Measurements from ENCODE around the gene CHN2. TPM values are rescaled to one million over a fixed set of nuclear protein-coding genes. Genes with fewer than 3 reads are reported as not detected.

Gene CHN2
- total RNA-seq, 1 experiment from 2014 or later, result 5.1 TPM

DNA sequence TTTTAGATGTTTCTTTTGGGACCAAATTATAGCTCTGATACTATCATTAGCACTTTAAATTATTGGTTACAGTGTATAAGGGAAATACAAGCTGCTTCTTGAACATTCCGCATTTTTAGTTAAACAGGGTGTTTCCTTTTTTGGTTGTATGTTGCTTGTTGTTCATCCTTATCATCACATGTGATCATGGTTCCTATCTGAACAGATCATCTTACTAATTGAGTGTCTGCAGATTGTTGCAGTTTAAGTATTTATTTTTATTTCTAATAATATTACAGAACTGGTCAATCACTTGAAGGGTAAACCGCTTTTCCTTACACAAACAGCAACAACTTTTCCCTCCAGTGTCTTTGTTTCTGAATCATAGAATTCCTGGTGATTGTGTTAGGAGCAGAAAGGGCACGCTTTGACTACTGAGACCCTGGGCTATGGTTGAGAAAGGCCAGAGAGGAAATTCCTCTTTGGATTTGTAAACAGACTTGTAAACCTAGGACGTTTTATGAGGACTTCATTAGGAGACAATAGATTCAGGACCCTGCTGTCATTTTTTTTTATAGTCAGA is 37.2 kb downstream of the CHN2 start:
- intact Hi-C loops (cut with micrococcal nuclease), result no loop called here
- Mint-ChIP-seq H3K27me3 (ENCODE audit: insufficient read depth, unreplicated experiment) (no peaks in the 10 kb centered on the region), H3K27ac (ENCODE audit: low read depth, unreplicated experiment) (no peak overlapping the region), H3K36me3 (ENCODE audit: insufficient read depth, unreplicated experiment) (peaks cover 6% of the 10 kb centered on the region), H3K9me3 (ENCODE audit: unreplicated experiment) (no peaks in the 10 kb centered on the region), H3K4me3 (ENCODE audit: unreplicated experiment) (no peak overlapping the region), H3K4me1 (ENCODE audit: insufficient read depth, unreplicated experiment) (no peaks in the 10 kb centered on the region)
- BruUV-seq (replicated peaks), result no TSS peak
- no peak for TF ChIP-seq CTCF (IDR thresholded peaks at IDR 0.05; ENCODE audit: unreplicated experiment)
- CTCF ChIA-PET, result interaction anchor here (1.0 kb wide), 1 partner anchor 40 kb away, joined by 3 read pairs; no protein-coding TSS in a partner anchor
- POLR2A ChIA-PET, result interaction anchor here (0.7 kb wide), 1 partner anchor 93 kb away, joined by 3 read pairs; no protein-coding TSS in a partner anchor
- no peak for DNase-seq (ENCODE audit: unreplicated experiment)

DNA sequence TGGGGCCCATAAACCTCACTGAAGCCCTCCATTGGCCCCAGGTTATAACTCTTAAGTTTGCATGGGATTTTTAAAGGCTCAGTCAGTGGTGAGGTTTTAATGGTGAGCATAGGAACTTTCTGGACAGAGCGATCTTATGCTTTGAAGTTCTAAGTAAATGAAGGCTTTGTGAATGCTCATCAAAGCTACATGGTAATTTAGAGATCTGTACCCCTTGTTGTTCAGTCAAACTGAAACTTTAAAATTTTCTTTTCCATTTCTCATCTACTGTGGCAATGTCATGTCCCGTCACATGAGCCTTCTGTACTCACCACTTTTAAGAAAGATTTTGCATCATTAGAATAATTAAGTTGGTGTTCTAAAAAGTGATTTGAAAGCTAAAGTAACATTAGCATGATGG is 39.9 kb downstream of the CHN2 start:
- ChIA-PET CTCF (no interaction called here), POLR2A (no interaction called here)
- DNase-seq (ENCODE audit: unreplicated experiment), result no peak
- intact Hi-C loops (cut with micrococcal nuclease), result no loop called here
- Mint-ChIP-seq H3K4me1 (ENCODE audit: insufficient read depth, unreplicated experiment) (peaks cover 5% of the 10 kb centered on the region), H3K9me3 (ENCODE audit: unreplicated experiment) (no peaks in the 10 kb centered on the region), H3K27me3 (ENCODE audit: insufficient read depth, unreplicated experiment) (no peaks in the 10 kb centered on the region), H3K36me3 (ENCODE audit: insufficient read depth, unreplicated experiment) (peaks cover 6% of the 10 kb centered on the region), H3K27ac (ENCODE audit: low read depth, unreplicated experiment) (no peak overlapping the region), H3K4me3 (ENCODE audit: unreplicated experiment) (no peak overlapping the region)
- no TSS peak for BruUV-seq (replicated peaks)
- no peak for TF ChIP-seq CTCF (IDR thresholded peaks at IDR 0.05; ENCODE audit: unreplicated experiment)

DNA sequence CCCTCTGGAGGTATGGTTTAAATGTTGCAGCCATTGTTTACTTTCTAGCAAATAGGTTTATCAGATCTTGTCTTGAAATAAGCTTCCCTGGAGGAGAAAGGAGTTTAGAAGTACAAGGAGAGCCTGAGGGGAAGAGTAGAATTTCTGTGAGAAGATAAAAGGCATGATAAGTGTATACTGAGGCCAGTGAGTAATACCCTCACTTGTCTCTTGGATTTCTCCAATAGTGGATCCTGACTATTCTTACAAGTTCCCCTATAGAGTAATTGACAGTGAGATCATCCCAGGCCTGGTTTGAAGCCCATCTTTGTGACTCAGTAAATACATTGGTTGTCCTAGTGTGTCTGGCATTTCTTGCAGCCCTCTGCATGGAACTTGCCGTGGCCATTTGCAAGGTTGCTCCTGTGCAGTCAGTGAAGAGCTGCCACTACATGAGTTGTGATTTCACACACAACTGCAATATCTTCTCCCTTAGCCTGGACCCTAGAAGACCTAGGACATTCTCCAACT is 41.6 kb downstream of the CHN2 start:
- BruUV-seq (replicated peaks), result no TSS peak
- no peaks in the 10 kb centered on the region for H3K9me3 Mint-ChIP-seq (ENCODE audit: unreplicated experiment)
- no peaks in the 10 kb centered on the region for H3K27me3 Mint-ChIP-seq (ENCODE audit: insufficient read depth, unreplicated experiment)
- CTCF ChIA-PET, result interaction anchor here (0.7 to 1.5 kb wide), 2 partner anchors 130 to 309 kb away, joined by 3 read pairs; no protein-coding TSS in a partner anchor
- DNase-seq (ENCODE audit: unreplicated experiment), result no peak
- no peak for TF ChIP-seq CTCF (IDR thresholded peaks at IDR 0.05; ENCODE audit: unreplicated experiment)
- intact Hi-C loops (cut with micrococcal nuclease), result no loop called here
- POLR2A ChIA-PET, result interaction anchor here (0.7 kb wide), 1 partner anchor 33 kb away, joined by 3 read pairs; no protein-coding TSS in a partner anchor
- no peak overlapping the region for H3K27ac Mint-ChIP-seq (ENCODE audit: low read depth, unreplicated experiment)
- peaks cover 6% of the 10 kb centered on the region for H3K36me3 Mint-ChIP-seq (ENCODE audit: insufficient read depth, unreplicated experiment)
- H3K4me3 Mint-ChIP-seq (ENCODE audit: unreplicated experiment), result no peak overlapping the region
- H3K4me1 Mint-ChIP-seq (ENCODE audit: insufficient read depth, unreplicated experiment), result peaks cover 5% of the 10 kb centered on the region

DNA sequence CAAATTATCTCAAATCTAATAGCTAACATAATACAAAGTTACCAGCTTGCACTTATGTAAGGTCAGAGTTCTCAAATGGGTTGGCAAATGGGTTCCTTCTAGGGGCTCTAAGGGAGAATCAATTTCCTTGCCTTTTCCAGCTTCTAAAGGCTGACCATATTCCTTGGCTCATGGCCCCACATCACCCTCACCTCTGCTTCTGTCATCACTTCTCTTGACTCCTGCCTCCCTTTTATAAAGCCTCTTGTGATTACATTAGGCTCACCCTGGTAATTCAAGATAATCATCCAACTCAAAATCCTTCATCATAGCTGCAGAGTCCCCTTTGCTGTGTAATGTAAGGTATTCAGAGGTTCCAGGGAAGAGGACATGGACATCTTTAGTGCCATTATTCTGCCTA is 42.1 kb downstream of the CHN2 start:
- Mint-ChIP-seq H3K4me3 (ENCODE audit: unreplicated experiment) (no peak overlapping the region), H3K9me3 (ENCODE audit: unreplicated experiment) (no peaks in the 10 kb centered on the region), H3K27ac (ENCODE audit: low read depth, unreplicated experiment) (no peak overlapping the region), H3K4me1 (ENCODE audit: insufficient read depth, unreplicated experiment) (peaks cover 5% of the 10 kb centered on the region), H3K36me3 (ENCODE audit: insufficient read depth, unreplicated experiment) (peaks cover 6% of the 10 kb centered on the region), H3K27me3 (ENCODE audit: insufficient read depth, unreplicated experiment) (no peaks in the 10 kb centered on the region)
- intact Hi-C loops (cut with micrococcal nuclease), result no loop called here
- POLR2A ChIA-PET, result interaction anchor here (0.7 kb wide), 1 partner anchor 33 kb away, joined by 3 read pairs; no protein-coding TSS in a partner anchor
- no TSS peak for BruUV-seq (replicated peaks)
- CTCF ChIA-PET, result interaction anchor here (0.6 to 1.5 kb wide), 6 partner anchors 11 to 310 kb away, joined by 3 to 5 read pairs (median 3); no protein-coding TSS in a partner anchor
- no peak for TF ChIP-seq CTCF (IDR thresholded peaks at IDR 0.05; ENCODE audit: unreplicated experiment)
- no peak for DNase-seq (ENCODE audit: unreplicated experiment)
